A172 (cell line): ENCODE results near the gene HPX. TPM values are rescaled to one million over a fixed set of nuclear protein-coding genes. Genes with fewer than 3 reads are reported as not detected.
"Not testable (repeated sequence)": the region's sequence is repeated elsewhere in the genome, so short reads cannot be mapped to it uniquely, and the experiment has no call there.

Source experiments
- DNase-seq: peaks from one replicate; pipeline ENCODE4 v3.0.0-alpha.2; 2015; ENCODE audit warnings: low spot score
- total RNA-seq: library from RNA; depleted of rRNA; stranded (reverse); fragments of >200 nt; shearing (Covaris generic); gene quantifications from 2 replicates; pipeline ENCODE4 v1.2.3, GENCODE V29; 2014

The HPX gene
- total RNA-seq, 1 experiment from 2014 or later = 0.74 TPM

- DNase-seq = no peak
Observed at GRCh38 chr11:6417907-6418556, 22.8 kb downstream of the HPX start.

GRCh38 chr11:6415797-6416196, 25.0 kb downstream of the HPX start:
- DNase-seq = no peak

- DNase-seq = no peak
Observed at GRCh38 chr11:6414874-6415328, 25.9 kb downstream of the HPX start.

- DNase-seq = no peak
Observed at GRCh38 chr11:6413791-6414201, 27.0 kb downstream of the HPX start.

- no peak for DNase-seq
Observed at GRCh38 chr11:6411594-6412031, 29.2 kb downstream of the HPX start.

GRCh38 chr11:6410695-6411430, 29.9 kb downstream of the HPX start:
- no peak for DNase-seq

GRCh38 chr11:6406370-6406769, 34.4 kb downstream of the HPX start:
- DNase-seq = no peak

GRCh38 chr11:6405846-6406245, 34.9 kb downstream of the HPX start:
- no peak for DNase-seq

GRCh38 chr11:6405052-6405667, 35.6 kb downstream of the HPX start:
- DNase-seq = no peak

GRCh38 chr11:6404342-6405051, 36.3 kb downstream of the HPX start:
- DNase-seq = no peak

GRCh38 chr11:6403539-6403938, 37.2 kb downstream of the HPX start:
- no peak for DNase-seq

GRCh38 chr11:6402561-6402981, 38.2 kb downstream of the HPX start:
- peak; percentile 41 for DNase-seq

GRCh38 chr11:6402061-6402470, 38.7 kb downstream of the HPX start:
- DNase-seq = no peak

GRCh38 chr11:6401464-6401863, 39.3 kb downstream of the HPX start:
- DNase-seq = no peak

- no peak for DNase-seq
Observed at GRCh38 chr11:6400431-6401345, 40.1 kb downstream of the HPX start.

GRCh38 chr11:6397636-6398035, 43.2 kb downstream of the HPX start:
- DNase-seq = peak; percentile 60

GRCh38 chr11:6397156-6397555, 43.6 kb downstream of the HPX start:
- no peak for DNase-seq

GRCh38 chr11:6395470-6396060, 45.2 kb downstream of the HPX start:
- DNase-seq = no peak

GRCh38 chr11:6393989-6394670, 46.7 kb downstream of the HPX start:
- DNase-seq = no peak

GRCh38 chr11:6392251-6392650, 48.5 kb downstream of the HPX start:
- DNase-seq = not testable (repeated sequence)
